GM23338 (cell line): ENCODE data around the gene ARID4B. TPM values are rescaled to one million over a fixed set of nuclear protein-coding genes. Genes with fewer than 3 reads are reported as not detected.

Experiments
- ATAC-seq: fragments of 200-7000 bp; cut with Tn5 transposase; 3 replicates; pipeline ENCODE4 v1.9.1; 2020
- DNase-seq: peaks from one replicate; pipeline ENCODE4 v3.0.0-alpha.2; 2015; ENCODE audit warnings: low spot score
- H2AFZ ChIP-seq: fragments of 200-600 bp; sonication (generic); 2 replicates; pipeline ENCODE4 v1.8.0; 2016; ENCODE audit warnings: antibody characterized with exemption, mild to moderate bottlenecking, moderate library complexity
- H3F3A ChIP-seq: fragments of 200-600 bp; sonication (generic); replicated peaks from 2 replicates; pipeline ENCODE4 v1.8.0; 2017; ENCODE audit warnings: antibody characterized with exemption, mixed run types, low read depth
- H3K27ac ChIP-seq: fragments of 200-600 bp; sonication (generic); 2 replicates; pipeline ENCODE4 v1.6.1; 2016; ENCODE audit warnings: low read depth
- H3K27me3 ChIP-seq: fragments of 200-600 bp; sonication (generic); 2 replicates; pipeline ENCODE4 v1.8.0; 2016; ENCODE audit warnings: mild to moderate bottlenecking, mixed run types, moderate library complexity; ENCODE audit not compliant: insufficient read depth
- H3K36me3 ChIP-seq: fragments of 200-600 bp; sonication (generic); 2 replicates; pipeline ENCODE4 v1.8.0; 2016; ENCODE audit warnings: mild to moderate bottlenecking; ENCODE audit not compliant: insufficient read depth
- H3K4me1 ChIP-seq: fragments of 200-600 bp; sonication (generic); 2 replicates; pipeline ENCODE4 v1.8.0; 2016; ENCODE audit warnings: mild to moderate bottlenecking, moderate library complexity; ENCODE audit not compliant: insufficient read depth
- H3K4me2 ChIP-seq: fragments of 200-600 bp; sonication (generic); 2 replicates; pipeline ENCODE4 v1.7.1; 2017; ENCODE audit warnings: mixed run types
- H3K4me3 ChIP-seq: fragments of 200-600 bp; sonication (generic); 2 replicates; pipeline ENCODE4 v1.6.1; 2016; ENCODE audit warnings: mixed run types
- H3K79me2 ChIP-seq: fragments of 200-600 bp; sonication (generic); replicated peaks from 2 replicates; pipeline ENCODE4 v1.8.0; 2017; ENCODE audit warnings: mild to moderate bottlenecking; ENCODE audit not compliant: insufficient read depth
- H3K9me2 ChIP-seq: fragments of 200-600 bp; sonication (generic); 2 replicates; pipeline ENCODE4 v1.8.0; 2017; ENCODE audit not compliant: insufficient read depth
- H4K20me1 ChIP-seq: fragments of 200-600 bp; sonication (generic); replicated peaks from 2 replicates; pipeline ENCODE4 v1.8.0; 2017; ENCODE audit warnings: mild to moderate bottlenecking; ENCODE audit not compliant: insufficient read depth
- H3K27ac Mint-ChIP-seq: 2 replicates; pipeline ENCODE4 v1.8.0; 2020; ENCODE audit warnings: inconsistent platforms, mild to moderate bottlenecking, moderate library complexity, mixed read lengths
- H3K27me3 Mint-ChIP-seq: 3 replicates; pipeline ENCODE4 v1.8.0; 2022; ENCODE audit warnings: low read depth, mild to moderate bottlenecking, moderate library complexity, mixed read lengths, inconsistent platforms; ENCODE audit not compliant: insufficient read depth, poor library complexity
- H3K36me3 Mint-ChIP-seq: 3 replicates; pipeline ENCODE4 v1.8.0; 2021; ENCODE audit warnings: low read depth, mild to moderate bottlenecking, inconsistent platforms, moderate library complexity, mixed read lengths
- H3K4me1 Mint-ChIP-seq: 3 replicates; pipeline ENCODE4 v1.8.0; 2020; ENCODE audit warnings: mild to moderate bottlenecking, inconsistent platforms, mixed read lengths
- H3K4me3 Mint-ChIP-seq: 3 replicates; pipeline ENCODE4 v1.8.0; 2021; ENCODE audit warnings: moderate library complexity, mild to moderate bottlenecking, inconsistent platforms, mixed read lengths
- H3K9me3 Mint-ChIP-seq: 3 replicates; pipeline ENCODE4 v1.8.0; 2020; ENCODE audit warnings: moderate library complexity, mild to moderate bottlenecking, inconsistent platforms, mixed read lengths
- CREB1 ChIP-seq: fragments of 250-450 bp; sonication (Bioruptor Pico); IDR thresholded peaks from 2 replicates; pipeline ENCODE4 v1.5.0; 2020; ENCODE audit warnings: low read depth, mild to moderate bottlenecking, moderate library complexity
- EZH2 ChIP-seq: fragments of 200-600 bp; sonication (generic); IDR thresholded peaks from one replicate; pipeline ENCODE4 v1.8.0; 2017; ENCODE audit warnings: antibody characterized with exemption, mild to moderate bottlenecking, low read depth; ENCODE audit not compliant: unreplicated experiment
- EZH2phosphoT487 ChIP-seq: fragments of 200-600 bp; sonication (generic); IDR thresholded peaks from one replicate; pipeline ENCODE4 v1.8.1; 2018; ENCODE audit warnings: antibody characterized with exemption; ENCODE audit not compliant: unreplicated experiment
- JUNB ChIP-seq: IDR thresholded peaks from one replicate; pipeline ENCODE4 v1.6.1; 2016; ENCODE audit warnings: antibody characterized with exemption; ENCODE audit not compliant: unreplicated experiment
- NANOG ChIP-seq: IDR thresholded peaks from 2 replicates; pipeline ENCODE4 v1.6.1; 2016; ENCODE audit warnings: antibody characterized with exemption, borderline replicate concordance
- POLR2AphosphoS5 ChIP-seq: IDR thresholded peaks from 2 replicates; pipeline ENCODE4 v1.6.1; 2016; ENCODE audit warnings: antibody characterized with exemption, low read depth
- REST ChIP-seq: IDR thresholded peaks from one replicate; pipeline ENCODE4 v1.6.1; 2018; ENCODE audit warnings: antibody characterized with exemption; ENCODE audit not compliant: unreplicated experiment
- ZNF114 ChIP-seq: fragments of 250-450 bp; sonication (Bioruptor Pico); IDR thresholded peaks from 2 replicates; pipeline ENCODE4 v1.5.0; 2020; ENCODE audit warnings: mild to moderate bottlenecking, moderate library complexity
- ZNF331 ChIP-seq: fragments of 250-450 bp; sonication (Bioruptor Pico); IDR thresholded peaks from 2 replicates; pipeline ENCODE4 v1.5.0; 2020; ENCODE audit warnings: low read depth, mild to moderate bottlenecking, moderate library complexity
- polyA plus RNA-seq: library from polyadenylated mRNA; unstranded; fragments of >200 nt; fragmentation: Nextera tagmentation; extraction: Ambion mirVana; gene quantifications from 2 replicates; pipeline ENCODE4 v1.2.1, GENCODE V29; 2016
- total RNA-seq: library from RNA; depleted of rRNA; stranded (reverse); fragments of >200 nt; shearing (Covaris generic); gene quantifications from 2 replicates; pipeline ENCODE4 v1.2.3, GENCODE V29; 2014
- TF ChIP-seq, protein P1 (sequence below), 2 experiments: fragments of 200-600 bp in 1 of 2; sonication (generic) in 1 of 2; conservative IDR thresholded peaks; 2 replicates each; pipeline versions ENCODE4 v1.5.1 to v1.6.1; 2016 to 2017; ENCODE audit warnings: antibody characterized with exemption in 2 of 2, low read depth in 2 of 2, mild to moderate bottlenecking in 2 of 2, moderate library complexity in 1 of 2
- TF ChIP-seq, protein P2 (sequence below): IDR thresholded peaks from 2 replicates; pipeline ENCODE4 v1.6.1; 2016; ENCODE audit warnings: antibody characterized with exemption

Gene ARID4B
- total and polyA plus RNA-seq, 2 experiments from 2014 or later = 25.1 to 59.8 TPM

DNA sequence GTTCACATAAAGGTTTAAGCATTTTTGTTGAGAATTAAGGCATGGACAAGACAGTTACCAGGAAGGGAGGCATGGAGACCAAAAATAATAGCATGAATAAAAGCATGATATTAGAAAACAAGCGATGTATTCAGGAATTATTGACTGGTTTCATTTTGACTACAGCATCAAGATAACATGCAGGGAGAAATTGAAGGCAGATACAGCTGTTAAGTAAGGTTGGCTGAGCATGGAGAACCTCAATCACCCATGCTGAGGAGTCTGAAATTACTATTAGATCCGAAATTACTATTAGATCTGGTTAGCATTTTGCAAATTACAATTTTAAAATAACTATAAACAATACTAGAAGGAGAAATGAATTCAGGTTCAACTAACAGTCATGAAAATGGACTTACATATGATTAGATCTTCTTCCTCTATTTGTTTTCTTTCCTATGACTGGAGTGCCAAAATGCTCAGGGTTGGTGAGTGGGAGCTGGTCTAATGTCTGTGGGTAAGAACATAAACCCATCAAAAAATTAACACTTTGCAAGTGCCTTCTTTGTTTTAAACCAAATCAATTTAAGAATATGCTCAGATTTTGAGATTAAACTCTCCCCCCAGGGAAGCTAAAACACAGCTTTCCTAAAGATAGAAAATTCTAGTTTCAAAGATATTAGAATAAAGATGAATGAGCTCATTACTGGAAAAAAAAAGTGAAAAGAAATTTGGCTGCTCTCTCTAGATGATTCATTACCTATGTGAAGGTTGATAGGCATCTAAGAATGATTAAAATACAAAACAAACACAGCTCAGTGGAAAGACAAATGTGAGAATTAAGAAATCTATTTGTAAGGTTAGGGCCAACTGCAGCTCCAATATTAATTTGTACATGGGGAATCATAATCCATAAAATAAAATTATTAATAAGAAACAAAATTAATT, 81.7 kb downstream of the ARID4B start (continued):
- TF ChIP-seq, protein P1, sequence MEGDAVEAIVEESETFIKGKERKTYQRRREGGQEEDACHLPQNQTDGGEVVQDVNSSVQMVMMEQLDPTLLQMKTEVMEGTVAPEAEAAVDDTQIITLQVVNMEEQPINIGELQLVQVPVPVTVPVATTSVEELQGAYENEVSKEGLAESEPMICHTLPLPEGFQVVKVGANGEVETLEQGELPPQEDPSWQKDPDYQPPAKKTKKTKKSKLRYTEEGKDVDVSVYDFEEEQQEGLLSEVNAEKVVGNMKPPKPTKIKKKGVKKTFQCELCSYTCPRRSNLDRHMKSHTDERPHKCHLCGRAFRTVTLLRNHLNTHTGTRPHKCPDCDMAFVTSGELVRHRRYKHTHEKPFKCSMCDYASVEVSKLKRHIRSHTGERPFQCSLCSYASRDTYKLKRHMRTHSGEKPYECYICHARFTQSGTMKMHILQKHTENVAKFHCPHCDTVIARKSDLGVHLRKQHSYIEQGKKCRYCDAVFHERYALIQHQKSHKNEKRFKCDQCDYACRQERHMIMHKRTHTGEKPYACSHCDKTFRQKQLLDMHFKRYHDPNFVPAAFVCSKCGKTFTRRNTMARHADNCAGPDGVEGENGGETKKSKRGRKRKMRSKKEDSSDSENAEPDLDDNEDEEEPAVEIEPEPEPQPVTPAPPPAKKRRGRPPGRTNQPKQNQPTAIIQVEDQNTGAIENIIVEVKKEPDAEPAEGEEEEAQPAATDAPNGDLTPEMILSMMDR (conservative IDR thresholded peaks at IDR 0.05; ENCODE audit: low read depth in 2 of 2) = no peak
- no peak for TF ChIP-seq REST
- TF ChIP-seq ZNF331 = no peak
- TF ChIP-seq POLR2AphosphoS5 = no peak
- no peak for TF ChIP-seq ZNF114 (CRISPR knock-in tag)

DNA sequence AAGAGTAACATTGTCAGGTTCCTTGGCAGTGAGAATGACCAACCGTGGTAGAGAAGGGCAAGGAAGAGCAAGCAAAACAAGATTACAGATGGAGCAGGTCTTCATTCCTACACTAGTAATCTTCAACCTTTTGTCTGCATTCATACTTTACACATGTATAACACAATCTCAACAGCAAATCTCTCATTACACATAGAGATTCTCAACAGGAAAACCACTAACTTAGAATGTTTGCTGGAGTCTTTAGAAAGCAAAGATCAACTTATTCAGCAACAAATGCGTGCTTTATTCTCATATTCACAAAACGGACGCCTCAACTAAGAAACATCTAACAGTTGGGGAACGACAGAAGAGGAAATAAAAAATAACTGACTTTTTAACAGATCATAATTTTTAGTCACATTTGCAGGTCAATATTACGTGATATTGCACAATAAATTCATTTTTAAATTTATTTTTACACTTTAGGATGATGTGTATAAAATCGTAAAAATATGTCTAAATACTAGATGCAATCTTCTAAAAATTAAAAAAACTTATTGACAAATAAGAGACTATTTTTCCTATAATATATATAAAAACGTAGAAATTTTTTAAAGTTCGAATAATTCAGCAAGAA, 82.9 kb downstream of the ARID4B start:
- H3K4me1 Mint-ChIP-seq = no peaks in the 10 kb centered on the region; the same call in 2 of the 3 replicates
- H3K27ac Mint-ChIP-seq = peak overlapping the region; percentile 9; the same call in 1 of the 2 replicates
- Histone ChIP-seq H3F3A (no peaks in the 10 kb centered on the region; the same call in 1 of the 2 replicates), H3K36me3 (no peaks in the 10 kb centered on the region), H4K20me1 (no peaks in the 10 kb centered on the region), H3K4me1 (peaks cover 7% of the 10 kb centered on the region; the same call in 1 of the 2 replicates), H3K27ac (0 out of 2 replicates have a peak overlapping the region, but pooled peaks have one; percentile 1), H3K27me3 (no peaks in the 10 kb centered on the region), H3K9me2 (no peaks in the 10 kb centered on the region), H3K79me2 (peaks cover 4% of the 10 kb centered on the region; the same call in 1 of the 2 replicates), H3K4me3 (no peak overlapping the region), H2AFZ (no peak overlapping the region), H3K4me2 (no peak overlapping the region)
- no peak overlapping the region for H3K4me3 Mint-ChIP-seq
- H3K9me3 Mint-ChIP-seq = no peaks in the 10 kb centered on the region
- DNase-seq (no peak), ATAC-seq (no peak)
- no peaks in the 10 kb centered on the region for H3K27me3 Mint-ChIP-seq
- peaks cover 7% of the 10 kb centered on the region; the same call in 2 of the 3 replicates for H3K36me3 Mint-ChIP-seq
- TF ChIP-seq POLR2AphosphoS5 = no peak
- no peak for TF ChIP-seq CREB1 (CRISPR knock-in tag)
- TF ChIP-seq EZH2phosphoT487 = no peak
- TF ChIP-seq JUNB = no peak
- TF ChIP-seq, protein P2, sequence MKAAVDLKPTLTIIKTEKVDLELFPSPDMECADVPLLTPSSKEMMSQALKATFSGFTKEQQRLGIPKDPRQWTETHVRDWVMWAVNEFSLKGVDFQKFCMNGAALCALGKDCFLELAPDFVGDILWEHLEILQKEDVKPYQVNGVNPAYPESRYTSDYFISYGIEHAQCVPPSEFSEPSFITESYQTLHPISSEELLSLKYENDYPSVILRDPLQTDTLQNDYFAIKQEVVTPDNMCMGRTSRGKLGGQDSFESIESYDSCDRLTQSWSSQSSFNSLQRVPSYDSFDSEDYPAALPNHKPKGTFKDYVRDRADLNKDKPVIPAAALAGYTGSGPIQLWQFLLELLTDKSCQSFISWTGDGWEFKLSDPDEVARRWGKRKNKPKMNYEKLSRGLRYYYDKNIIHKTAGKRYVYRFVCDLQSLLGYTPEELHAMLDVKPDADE = no peak
- no peak for TF ChIP-seq NANOG
- no peak for TF ChIP-seq ZNF114 (CRISPR knock-in tag)
- TF ChIP-seq EZH2 = no peak
- no peak for TF ChIP-seq ZNF331
